ENCODE data around the gene FBXL16. TPM values are rescaled to one million over a fixed set of nuclear protein-coding genes. Genes with fewer than 3 reads are reported as not detected.

Gene FBXL16
- total RNA-seq, 6 experiments from 2014 or later = 0.05 to 2.3 (median 1.7) TPM; not detected in 3

GRCh38 chr16:680625-680945 is 25.0 kb downstream of the FBXL16 start:
- H3K27me3 ChIP-seq = no peaks in the 10 kb centered on the region
- TF ChIP-seq CTCF (IDR thresholded peaks at IDR 0.05) (no peak), POLR2A (IDR thresholded peaks at IDR 0.05) (no peak)
- intact Hi-C loops (cut with DNase I) = no loop called here
- peaks cover 0 to 14% (median 7%) of the 10 kb centered on the region in 4 donors for H3K36me3 ChIP-seq
- DNase-seq (no peak), ATAC-seq (no peak)
- H3K27ac ChIP-seq = peak overlapping the region; percentile 71 to 86 (median 75)
- peaks cover 0 to 41% (median 13%) of the 10 kb centered on the region in 4 donors for H3K4me1 ChIP-seq
- H3K4me3 ChIP-seq = peak overlapping the region; percentile 62 to 77 (median 67)
- WGBS (ENCODE audit: insufficient coverage, low coverage, low lambda C conversion rate, missing lambda C conversion rate) = no CpG with 5 or more reads among the region's 38 CpGs
- H3K9me3 ChIP-seq = no peaks in the 10 kb centered on the region

GRCh38 chr16:679814-680624 is 25.6 kb downstream of the FBXL16 start, which contains the start of gene STUB1:
STUB1 (plus strand) TSS chr16:680410; CDS start chr16:680526, 116 bp downstream.
- Histone ChIP-seq H3K36me3 (peaks cover 0 to 14% (median 7%) of the 10 kb centered on the region in 4 donors), H3K4me1 (peaks cover 0 to 41% (median 13%) of the 10 kb centered on the region in 4 donors), H3K27me3 (no peaks in the 10 kb centered on the region), H3K4me3 (peak within 1 kb of the TSS; percentile 62 to 77 (median 67)), H3K9me3 (no peaks in the 10 kb centered on the region), H3K27ac (peak within 1 kb of the TSS; percentile 71 to 86 (median 75))
- DNase-seq = peak; percentile 94
- WGBS (ENCODE audit: insufficient coverage, low coverage, low lambda C conversion rate, missing lambda C conversion rate) = 0% methylated on average over 3 of the region's 91 CpGs
- intact Hi-C loops (cut with DNase I) = no loop called here
- peak; percentile 73 to 83 (median 78) for ATAC-seq
- TF ChIP-seq POLR2A (IDR thresholded peaks at IDR 0.05) (peak; percentile 81), CTCF (IDR thresholded peaks at IDR 0.05) (no peak)

GRCh38 chr16:678858-679813 is 26.5 kb downstream of the FBXL16 start:
- DNase-seq (peak; percentile 76 to 89 (median 86)), ATAC-seq (peak; percentile 11 to 46 (median 40))
- Histone ChIP-seq H3K27ac (peak overlapping the region in 2 of 3 donors; percentile 45 to 55), H3K4me3 (peak overlapping the region; percentile 38 to 52 (median 50)), H3K9me3 (no peaks in the 10 kb centered on the region), H3K4me1 (peaks cover 0 to 34% (median 13%) of the 10 kb centered on the region in 4 donors), H3K36me3 (peaks cover 0 to 14% (median 7%) of the 10 kb centered on the region in 4 donors), H3K27me3 (no peaks in the 10 kb centered on the region)
- intact Hi-C loops (cut with DNase I) = no loop called here
- TF ChIP-seq POLR2A (IDR thresholded peaks at IDR 0.05) (no peak), CTCF (IDR thresholded peaks at IDR 0.05) (no peak)
- WGBS (ENCODE audit: insufficient coverage, low coverage, low lambda C conversion rate, missing lambda C conversion rate) = 5% methylated on average over 4 of the region's 52 CpGs

GRCh38 chr16:678209-678857 is 27.3 kb downstream of the FBXL16 start:
- Histone ChIP-seq H3K27ac (peak overlapping the region in 1 of 3 donors; percentile 18), H3K9me3 (no peaks in the 10 kb centered on the region), H3K27me3 (no peaks in the 10 kb centered on the region), H3K4me3 (no peak overlapping the region), H3K36me3 (peaks cover 0 to 18% (median 7%) of the 10 kb centered on the region in 4 donors), H3K4me1 (peaks cover 0 to 30% (median 11%) of the 10 kb centered on the region in 4 donors)
- no CpG with 5 or more reads among the region's 21 CpGs for WGBS (ENCODE audit: insufficient coverage, low coverage, low lambda C conversion rate, missing lambda C conversion rate)
- no peak for ATAC-seq
- intact Hi-C loops (cut with DNase I) = no loop called here
- DNase-seq = peak in 1 of 3 donors; percentile 72
- TF ChIP-seq CTCF (IDR thresholded peaks at IDR 0.05) (no peak), POLR2A (IDR thresholded peaks at IDR 0.05) (no peak)

Data from right lobe of liver (tissue), 6 donors.